Large intestine (tissue), 3 donors: Measurements from ENCODE around the gene CDKN2B-AS1. TPM values are rescaled to one million over a fixed set of nuclear protein-coding genes. Genes with fewer than 3 reads are reported as not detected.

Experiments used
- DNase-seq, 2 donors: peaks; one replicate each; pipeline versions ENCODE4 v3.0.0 to v3.0.0-alpha.2; 2013
- H3K27ac ChIP-seq: one replicate; pipeline ENCODE4 v1.5.1; 2013; ENCODE audit warnings: low read length
- H3K27me3 ChIP-seq: 2 replicates; pipeline ENCODE4 v1.6.1; 2013; ENCODE audit warnings: low read length; ENCODE audit not compliant: control insufficient read depth, insufficient read depth
- H3K36me3 ChIP-seq: 2 replicates; pipeline ENCODE4 v1.6.1; 2013; ENCODE audit warnings: low read length; ENCODE audit not compliant: control insufficient read depth, insufficient read depth
- H3K4me1 ChIP-seq: one replicate; pipeline ENCODE4 v1.6.1; 2013; ENCODE audit warnings: low read length; ENCODE audit not compliant: control insufficient read depth, insufficient read depth
- H3K4me3 ChIP-seq: one replicate; pipeline ENCODE4 v1.5.1; 2013; ENCODE audit warnings: low read length
- H3K9me3 ChIP-seq: one replicate; pipeline ENCODE4 v1.6.1; 2013; ENCODE audit warnings: mild to moderate bottlenecking, low read depth, low read length, moderate library complexity; ENCODE audit not compliant: control insufficient read depth
- WGBS: methylation state at CpG from one replicate; pipeline ENCODE4 v1.1.5; 2013; ENCODE audit warnings: low lambda C conversion rate; ENCODE audit not compliant: insufficient coverage; 5-methylcytosine and 5-hydroxymethylcytosine counted together
- polyA plus RNA-seq: library from polyadenylated mRNA; unstranded; fragments of 120-200 nt; gene quantifications from one replicate; pipeline ENCODE4 v1.2.1, GENCODE V29; 2013

The CDKN2B-AS1 gene
- polyA plus RNA-seq, 1 donor, result 1.7 TPM

GRCh38 chr9:22158271-22158670 is 163.7 kb downstream of the CDKN2B-AS1 start:
- H3K9me3 ChIP-seq, result no peaks in the 10 kb centered on the region
- no peaks in the 10 kb centered on the region for H3K4me1 ChIP-seq
- no peaks in the 10 kb centered on the region for H3K36me3 ChIP-seq
- H3K27me3 ChIP-seq, result no peaks in the 10 kb centered on the region
- no peak overlapping the region for H3K4me3 ChIP-seq
- DNase-seq, result no peak
- no peak overlapping the region for H3K27ac ChIP-seq

GRCh38 chr9:22158927-22159346 is 164.3 kb downstream of the CDKN2B-AS1 start:
- Histone ChIP-seq H3K9me3 (no peaks in the 10 kb centered on the region), H3K27ac (no peak overlapping the region), H3K27me3 (no peaks in the 10 kb centered on the region), H3K36me3 (no peaks in the 10 kb centered on the region), H3K4me3 (no peak overlapping the region), H3K4me1 (no peaks in the 10 kb centered on the region)
- WGBS, result no CpG with 5 or more reads among the region's 3 CpGs
- peak; percentile 19 to 45 for DNase-seq

GRCh38 chr9:22159586-22159985 is 165.0 kb downstream of the CDKN2B-AS1 start:
- WGBS, result no CpG with 5 or more reads among the region's 1 CpG
- no peak overlapping the region for H3K27ac ChIP-seq
- no peak for DNase-seq

GRCh38 chr9:22160221-22160620 is 165.6 kb downstream of the CDKN2B-AS1 start:
- DNase-seq, result no peak
- no peaks in the 10 kb centered on the region for H3K4me1 ChIP-seq
- H3K9me3 ChIP-seq, result no peaks in the 10 kb centered on the region
- WGBS, result 100% methylated on average over 1 of the region's 1 CpG
- no peaks in the 10 kb centered on the region for H3K27me3 ChIP-seq
- no peaks in the 10 kb centered on the region for H3K36me3 ChIP-seq
- H3K27ac ChIP-seq, result no peak overlapping the region
- no peak overlapping the region for H3K4me3 ChIP-seq

More at GRCh38 chr9:22159586-22159985, 165.0 kb downstream of the CDKN2B-AS1 start:
- no peaks in the 10 kb centered on the region for H3K4me1 ChIP-seq
- no peaks in the 10 kb centered on the region for H3K36me3 ChIP-seq
- H3K9me3 ChIP-seq, result no peaks in the 10 kb centered on the region
- no peak overlapping the region for H3K4me3 ChIP-seq
- H3K27me3 ChIP-seq, result no peaks in the 10 kb centered on the region

GRCh38 chr9:22165144-22165543 is 170.6 kb downstream of the CDKN2B-AS1 start:
- no peak overlapping the region for H3K27ac ChIP-seq
- H3K36me3 ChIP-seq, result no peaks in the 10 kb centered on the region
- no peak overlapping the region for H3K4me3 ChIP-seq
- H3K27me3 ChIP-seq, result no peaks in the 10 kb centered on the region
- H3K9me3 ChIP-seq, result no peaks in the 10 kb centered on the region
- DNase-seq, result no peak
- no CpG with 5 or more reads among the region's 1 CpG for WGBS
- H3K4me1 ChIP-seq, result peaks cover 3% of the 10 kb centered on the region

GRCh38 chr9:22169243-22169642 is 174.7 kb downstream of the CDKN2B-AS1 start:
- no peaks in the 10 kb centered on the region for H3K9me3 ChIP-seq
- 83% methylated on average over 1 of the region's 2 CpGs for WGBS

GRCh38 chr9:22169727-22170503 is 175.3 kb downstream of the CDKN2B-AS1 start:
- Histone ChIP-seq H3K4me1 (peaks cover 11% of the 10 kb centered on the region), H3K36me3 (no peaks in the 10 kb centered on the region), H3K4me3 (no peak overlapping the region), H3K9me3 (no peaks in the 10 kb centered on the region), H3K27me3 (no peaks in the 10 kb centered on the region), H3K27ac (no peak overlapping the region)
- DNase-seq, result no peak
- no CpG with 5 or more reads among the region's 1 CpG for WGBS

More at GRCh38 chr9:22169243-22169642, 174.7 kb downstream of the CDKN2B-AS1 start:
- no peak for DNase-seq
- Histone ChIP-seq H3K4me1 (peaks cover 11% of the 10 kb centered on the region), H3K36me3 (no peaks in the 10 kb centered on the region), H3K4me3 (no peak overlapping the region), H3K27me3 (no peaks in the 10 kb centered on the region), H3K27ac (no peak overlapping the region)

Other genes starting within 250 kb of the CDKN2B-AS1 start
- 25.1 TPM for gene MTAP, start 192.2 kb upstream of the CDKN2B-AS1 start, polyA plus RNA-seq
- gene CDKN2A, start 399 bp upstream of the CDKN2B-AS1 start, polyA plus RNA-seq, result 0.15 TPM
- 21.7 TPM for gene CDKN2B, start 14.5 kb downstream of the CDKN2B-AS1 start, polyA plus RNA-seq